MCF 10A (cell line): ENCODE measurements around the gene CHD8. TPM values are rescaled to one million over a fixed set of nuclear protein-coding genes. Genes with fewer than 3 reads are reported as not detected.

Experiments used
- BruUV-seq: library from RNA; stranded (reverse); fragments of 400-500 nt; replicated peaks from 2 replicates; lab custom pipeline; 2021; lab: Mats Ljungman, UMichigan
- CTCF ChIA-PET: fragments of 300-600 bp; sonication (Branson Sonifier 250); formaldehyde crosslinking; extraction: SDS; loops from one replicate; lab custom pipeline; 2021; ENCODE audit warnings: antibody characterized with exemption, inconsistent platforms; lab: Yijun Ruan, JAX
- POLR2A ChIA-PET: fragments of 300-600, 350-650 bp; sonication (Branson Sonifier 250); formaldehyde crosslinking; extraction: SDS; loops from one replicate; lab custom pipeline; 2020; ENCODE audit warnings: antibody characterized with exemption, inconsistent platforms; lab: Yijun Ruan, JAX
- DNase-seq: peaks from one replicate; pipeline ENCODE4 v3.0.0-alpha.2; 2018; ENCODE audit not compliant: unreplicated experiment
- H3K27ac Mint-ChIP-seq: one replicate; pipeline ENCODE4 v1.8.0; 2022; ENCODE audit warnings: mild to moderate bottlenecking, low read depth, mixed read lengths; ENCODE audit not compliant: unreplicated experiment
- H3K27me3 Mint-ChIP-seq: one replicate; pipeline ENCODE4 v1.8.0; 2022; ENCODE audit warnings: mixed read lengths; ENCODE audit not compliant: insufficient read depth, unreplicated experiment
- H3K36me3 Mint-ChIP-seq: one replicate; pipeline ENCODE4 v1.8.0; 2022; ENCODE audit warnings: mild to moderate bottlenecking, moderate library complexity, mixed read lengths; ENCODE audit not compliant: insufficient read depth, unreplicated experiment
- H3K4me1 Mint-ChIP-seq: one replicate; pipeline ENCODE4 v1.8.0; 2022; ENCODE audit warnings: mixed read lengths; ENCODE audit not compliant: insufficient read depth, unreplicated experiment
- H3K4me3 Mint-ChIP-seq: one replicate; pipeline ENCODE4 v1.8.0; 2022; ENCODE audit warnings: mild to moderate bottlenecking, moderate library complexity, mixed read lengths; ENCODE audit not compliant: unreplicated experiment
- H3K9me3 Mint-ChIP-seq: one replicate; pipeline ENCODE4 v1.8.0; 2022; ENCODE audit warnings: mixed read lengths; ENCODE audit not compliant: unreplicated experiment
- intact Hi-C: fragments of 100-400 bp; cut with micrococcal nuclease; formaldehyde crosslinking; loops from 2 replicates; pipeline ENCODE4 v1.14.1; 2022
- total RNA-seq: library from RNA; stranded (reverse); gene quantifications from 2 replicates; pipeline ENCODE4 v1.2.3, GENCODE V29; 2022
- TF ChIP-seq, protein P1 (sequence below): fragments of 200-600 bp; IDR thresholded peaks from one replicate; pipeline ENCODE4 v1.8.0; 2022; ENCODE audit warnings: antibody characterized with exemption, mild to moderate bottlenecking; ENCODE audit not compliant: unreplicated experiment

CHD8 gene
- total RNA-seq, 1 experiment from 2014 or later = 70.7 TPM

- Mint-ChIP-seq H3K4me1 (no peaks in the 10 kb centered on the region), H3K9me3 (no peaks in the 10 kb centered on the region), H3K27me3 (no peaks in the 10 kb centered on the region), H3K36me3 (peaks cover 24% of the 10 kb centered on the region), H3K27ac (no peak overlapping the region), H3K4me3 (no peak overlapping the region)
- CTCF ChIA-PET = no interaction called here
- no TSS peak for BruUV-seq
- no peak for DNase-seq
- intact Hi-C loops = no loop called here
- POLR2A ChIA-PET = interaction anchor here (1.3 to 2.3 kb wide), 4 partner anchors 11 to 79 kb away, joined by 3 to 8 read pairs (median 6); no protein-coding TSS in a partner anchor
- TF ChIP-seq, protein P1, sequence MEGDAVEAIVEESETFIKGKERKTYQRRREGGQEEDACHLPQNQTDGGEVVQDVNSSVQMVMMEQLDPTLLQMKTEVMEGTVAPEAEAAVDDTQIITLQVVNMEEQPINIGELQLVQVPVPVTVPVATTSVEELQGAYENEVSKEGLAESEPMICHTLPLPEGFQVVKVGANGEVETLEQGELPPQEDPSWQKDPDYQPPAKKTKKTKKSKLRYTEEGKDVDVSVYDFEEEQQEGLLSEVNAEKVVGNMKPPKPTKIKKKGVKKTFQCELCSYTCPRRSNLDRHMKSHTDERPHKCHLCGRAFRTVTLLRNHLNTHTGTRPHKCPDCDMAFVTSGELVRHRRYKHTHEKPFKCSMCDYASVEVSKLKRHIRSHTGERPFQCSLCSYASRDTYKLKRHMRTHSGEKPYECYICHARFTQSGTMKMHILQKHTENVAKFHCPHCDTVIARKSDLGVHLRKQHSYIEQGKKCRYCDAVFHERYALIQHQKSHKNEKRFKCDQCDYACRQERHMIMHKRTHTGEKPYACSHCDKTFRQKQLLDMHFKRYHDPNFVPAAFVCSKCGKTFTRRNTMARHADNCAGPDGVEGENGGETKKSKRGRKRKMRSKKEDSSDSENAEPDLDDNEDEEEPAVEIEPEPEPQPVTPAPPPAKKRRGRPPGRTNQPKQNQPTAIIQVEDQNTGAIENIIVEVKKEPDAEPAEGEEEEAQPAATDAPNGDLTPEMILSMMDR = no peak
Observed at GRCh38 chr14:21347201-21347600, 108.7 kb downstream of the CHD8 start.

DNA sequence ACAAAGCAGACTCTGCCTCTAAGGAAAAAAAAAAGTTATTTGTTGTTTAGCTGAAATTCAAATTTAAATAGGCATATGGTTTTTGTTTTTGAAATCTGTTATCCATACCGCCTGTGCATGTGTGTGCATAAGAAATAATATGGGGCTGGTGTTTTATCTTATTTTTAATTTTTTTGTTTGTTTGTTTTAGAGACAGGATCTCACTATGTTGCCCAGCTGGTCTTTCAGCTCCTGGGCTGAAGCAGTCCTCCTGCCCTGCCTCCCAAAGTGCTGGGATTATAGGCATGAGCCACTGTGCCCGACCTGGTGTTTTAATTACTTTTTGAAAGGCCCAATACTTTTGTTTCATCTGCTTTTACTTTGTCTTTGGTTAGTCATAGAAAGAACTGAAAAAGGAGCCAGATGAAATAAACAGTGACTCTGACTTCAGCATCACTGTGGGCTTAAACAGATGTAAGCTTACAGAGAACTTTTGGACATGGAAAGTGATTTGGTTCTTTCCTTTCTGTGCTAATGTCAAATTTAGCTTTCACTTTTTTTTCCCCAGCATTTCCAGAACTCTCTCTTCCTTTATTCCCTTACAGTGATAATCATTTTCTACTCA is 109.3 kb downstream of the CHD8 start:
- no TSS peak for BruUV-seq
- DNase-seq = no peak

GRCh38 chr14:21343035-21343794 is 112.7 kb downstream of the CHD8 start:
- intact Hi-C loops = no loop called here
- Mint-ChIP-seq H3K4me1 (no peaks in the 10 kb centered on the region), H3K36me3 (no peaks in the 10 kb centered on the region), H3K27ac (no peak overlapping the region), H3K4me3 (no peak overlapping the region), H3K27me3 (no peaks in the 10 kb centered on the region), H3K9me3 (no peaks in the 10 kb centered on the region)
- DNase-seq = no peak
- CTCF ChIA-PET = interaction anchor here (0.6 to 1.1 kb wide), 3 partner anchors 13 to 36 kb away, joined by 3 read pairs; no protein-coding TSS in a partner anchor
- TF ChIP-seq, protein P1 = no peak
- POLR2A ChIA-PET = interaction anchor here (1.0 kb wide), 1 partner anchor 11 kb away, joined by 3 read pairs; no protein-coding TSS in a partner anchor
- BruUV-seq = no TSS peak

More for the DNA sequence above, 109.3 kb downstream of the CHD8 start:
- TF ChIP-seq, protein P1 = no peak
- Mint-ChIP-seq H3K27me3 (no peaks in the 10 kb centered on the region), H3K4me1 (no peaks in the 10 kb centered on the region), H3K9me3 (no peaks in the 10 kb centered on the region), H3K36me3 (peaks cover 18% of the 10 kb centered on the region), H3K27ac (no peak overlapping the region), H3K4me3 (no peak overlapping the region)
- CTCF ChIA-PET = no interaction called here
- POLR2A ChIA-PET = interaction anchor here (0.7 to 2.3 kb wide), 5 partner anchors 10 to 445 kb away, joined by 3 to 8 read pairs (median 5); no protein-coding TSS in a partner anchor
- intact Hi-C loops = no loop called here

Other genes with a start within 250 kb of the CHD8 start
- gene HNRNPC, start 186.7 kb downstream of the CHD8 start, total RNA-seq = 882 and 1,027 TPM in 2 replicates
- gene RPGRIP1, start 176.0 kb downstream of the CHD8 start, total RNA-seq = not detected in 2 replicates
- 97.0 and 98.3 TPM in 2 replicates for gene SUPT16H, start 72.1 kb downstream of the CHD8 start, total RNA-seq
- gene RAB2B, start 20.8 kb upstream of the CHD8 start, total RNA-seq = 22.8 and 23.3 TPM in 2 replicates
- gene TOX4, start 21.1 kb upstream of the CHD8 start, total RNA-seq = 84.1 and 105 TPM in 2 replicates
- gene METTL3, start 55.2 kb upstream of the CHD8 start, total RNA-seq = 36.4 and 46.7 TPM in 2 replicates
- 0.05 and 0.09 TPM in 2 replicates for gene SALL2, start 70.2 kb upstream of the CHD8 start, total RNA-seq
- not detected in 2 replicates for gene OR10G3, start 124.0 kb upstream of the CHD8 start, total RNA-seq
- gene OR10G2, start 178.8 kb upstream of the CHD8 start, total RNA-seq = not detected in 2 replicates
- not detected in 2 replicates for gene OR4E2, start 197.7 kb upstream of the CHD8 start, total RNA-seq
- not detected in 2 replicates for gene OR4E1, start 217.7 kb upstream of the CHD8 start, total RNA-seq